Stimulated activated CD8-positive, alpha-beta memory T cell treated with anti-CD3 and anti-CD28 coated beads, Interleukin-7, amount 100 ng/mL, for 4 hours (primary cell): Measurements from ENCODE around the gene ENTREP1.
"Not testable (repeated sequence)": the region's sequence is repeated elsewhere in the genome, so short reads cannot be mapped to it uniquely, and the experiment has no call there.

ENCODE experiments used
- DNase-seq, 2 donors: peaks; one replicate each; pipeline ENCODE4 v3.0.0-alpha.2; 2020; ENCODE audit warnings: low read depth in 2 of 2

Gene ENTREP1, protein sequence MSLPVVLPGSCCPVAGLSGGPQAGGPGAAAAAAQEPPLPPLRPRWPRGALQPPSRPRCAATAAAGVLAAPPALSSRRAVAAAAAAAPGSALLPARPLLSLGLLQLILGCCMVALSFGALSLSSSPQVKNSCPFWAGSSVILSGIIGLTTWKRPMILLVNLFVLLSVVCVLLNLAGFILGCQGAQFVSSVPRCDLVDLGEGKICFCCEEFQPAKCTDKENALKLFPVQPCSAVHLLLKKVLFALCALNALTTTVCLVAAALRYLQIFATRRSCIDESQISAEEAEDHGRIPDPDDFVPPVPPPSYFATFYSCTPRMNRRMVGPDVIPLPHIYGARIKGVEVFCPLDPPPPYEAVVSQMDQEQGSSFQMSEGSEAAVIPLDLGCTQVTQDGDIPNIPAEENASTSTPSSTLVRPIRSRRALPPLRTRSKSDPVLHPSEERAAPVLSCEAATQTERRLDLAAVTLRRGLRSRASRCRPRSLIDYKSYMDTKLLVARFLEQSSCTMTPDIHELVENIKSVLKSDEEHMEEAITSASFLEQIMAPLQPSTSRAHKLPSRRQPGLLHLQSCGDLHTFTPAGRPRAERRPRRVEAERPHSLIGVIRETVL

DNA sequence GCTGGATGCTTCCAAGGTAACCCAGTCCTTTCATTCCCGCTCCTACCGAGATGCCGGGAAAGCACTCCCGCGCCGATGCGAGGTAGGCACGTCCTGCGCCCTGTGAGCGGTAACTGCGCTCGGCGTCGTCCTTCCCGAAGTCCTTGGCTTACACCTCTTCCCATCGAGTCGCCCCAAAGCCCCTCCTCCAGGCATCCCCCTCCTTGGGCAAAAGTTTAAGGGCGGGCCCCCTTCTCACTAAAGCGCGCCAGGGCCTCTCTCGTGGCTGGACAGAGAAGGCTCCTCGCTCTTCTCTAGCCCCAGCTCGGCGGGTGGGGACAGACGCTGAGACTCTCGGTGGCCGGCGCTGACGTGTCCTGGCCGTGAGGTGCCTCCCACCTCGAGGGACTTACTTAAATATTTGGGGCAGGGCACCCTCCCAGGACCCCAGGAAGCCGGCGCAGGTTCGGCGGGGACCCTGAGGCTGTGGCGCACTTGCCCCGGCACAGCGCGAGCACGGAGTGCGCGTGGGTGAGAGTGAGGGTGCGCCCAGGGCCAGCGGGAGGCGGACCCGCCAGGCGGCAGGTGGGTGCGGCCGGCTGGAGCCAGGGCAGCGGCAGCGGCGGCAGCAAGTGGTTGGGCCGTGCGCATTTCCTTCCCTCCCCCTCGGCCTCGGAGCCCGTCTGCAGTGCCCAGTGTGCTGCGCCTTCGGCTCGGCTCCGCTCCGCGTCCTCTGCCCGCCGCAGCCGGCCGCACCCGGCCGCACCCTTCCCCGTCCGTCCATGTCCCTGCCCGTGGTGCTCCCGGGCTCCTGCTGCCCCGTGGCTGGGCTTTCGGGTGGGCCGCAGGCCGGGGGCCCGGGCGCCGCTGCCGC lies at the start of gene ENTREP1:
ENTREP1 (plus strand) TSS at position 667 of the 853 bp plus-strand sequence; CDS start at position 762, 95 bp downstream.
- DNase-seq = no peak

DNA sequence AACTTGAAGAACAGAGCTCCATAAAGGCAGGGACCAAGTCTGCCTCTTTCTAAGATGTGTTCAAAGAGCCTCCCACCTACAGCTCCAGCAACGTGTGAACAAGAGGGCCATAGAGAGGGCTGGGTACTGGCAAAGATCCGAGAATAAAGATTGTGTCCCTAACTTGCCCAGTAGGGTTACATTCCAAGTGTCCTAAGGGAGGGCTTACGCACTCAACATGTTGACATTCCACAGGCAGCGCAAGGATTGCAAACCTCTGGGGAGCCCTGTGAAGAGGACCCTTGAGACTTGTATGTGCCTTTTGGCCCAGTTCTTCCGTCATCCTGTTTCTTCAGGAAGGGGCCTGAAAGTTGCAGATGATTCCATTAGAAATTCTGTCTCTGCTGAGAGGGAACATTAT lies 48.2 kb upstream of the ENTREP1 start:
- no peak for DNase-seq

DNA sequence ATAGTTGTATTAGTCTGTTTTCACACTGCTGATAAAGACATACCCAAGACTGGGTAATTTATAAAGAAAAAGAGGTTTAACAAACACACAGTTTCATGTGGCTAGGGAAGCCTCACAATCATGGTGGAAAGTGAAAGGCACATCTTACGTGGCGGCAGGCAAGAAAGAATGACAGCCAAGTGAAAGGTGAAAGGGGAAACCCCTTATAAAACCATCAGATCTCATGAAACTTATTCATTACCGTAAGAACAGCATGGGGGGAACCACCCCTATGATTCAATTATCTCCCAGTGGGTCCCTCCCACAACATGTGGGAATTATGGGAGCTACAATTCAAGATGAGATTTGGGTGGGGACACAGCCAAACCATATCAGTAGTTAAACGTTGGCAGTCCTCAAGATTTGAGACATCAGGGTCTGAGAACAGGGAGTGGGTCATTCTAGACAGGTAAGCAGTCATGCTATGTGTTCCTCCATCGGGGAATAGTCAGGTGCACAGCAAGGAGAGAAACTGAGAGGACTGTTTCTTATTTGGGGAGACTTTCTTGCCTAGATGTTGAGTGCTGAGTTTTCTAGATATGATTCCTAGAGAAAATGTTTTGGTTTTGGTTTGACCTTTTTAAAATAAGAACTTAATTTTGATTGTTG lies 45.8 kb upstream of the ENTREP1 start:
- DNase-seq = no peak

DNA sequence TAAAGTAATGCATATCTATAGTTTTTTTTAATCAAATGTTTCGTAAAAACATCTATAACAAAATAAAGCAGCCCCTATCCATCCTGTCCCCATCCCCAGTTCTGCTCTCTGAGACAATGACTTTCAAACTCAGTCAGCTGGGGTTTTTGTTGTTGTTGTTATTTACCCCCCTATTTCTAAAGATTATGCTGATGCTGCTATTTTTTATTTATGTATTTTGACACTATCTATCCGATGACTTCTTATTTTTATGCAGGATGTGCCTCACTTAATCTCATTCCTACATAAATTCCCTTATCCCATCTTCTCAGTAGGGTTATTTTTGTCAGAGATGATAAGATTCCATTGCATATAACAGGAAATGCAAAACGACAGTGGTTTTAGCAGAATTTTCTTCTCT lies 45.3 kb upstream of the ENTREP1 start:
- no peak for DNase-seq

DNA sequence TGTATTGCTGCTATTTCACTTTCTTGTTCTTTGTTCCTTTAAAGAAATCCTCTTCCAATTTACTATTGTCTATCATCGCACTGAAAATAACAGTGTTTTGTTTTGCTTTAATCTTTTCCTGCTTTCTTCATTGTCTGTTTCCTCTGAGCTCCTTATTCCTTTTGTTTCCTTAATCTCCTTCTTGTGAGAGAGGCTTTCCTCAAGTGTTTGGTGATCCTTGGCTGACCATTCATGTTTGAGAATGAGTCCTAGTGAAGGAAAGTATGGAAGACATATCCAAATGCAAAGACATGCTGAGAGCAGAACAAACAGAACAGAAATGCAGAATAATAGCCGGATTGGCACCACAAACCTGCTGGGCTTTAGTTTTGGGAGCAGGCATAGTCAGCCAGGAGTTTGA lies 42.0 kb upstream of the ENTREP1 start:
- DNase-seq = no peak

DNA sequence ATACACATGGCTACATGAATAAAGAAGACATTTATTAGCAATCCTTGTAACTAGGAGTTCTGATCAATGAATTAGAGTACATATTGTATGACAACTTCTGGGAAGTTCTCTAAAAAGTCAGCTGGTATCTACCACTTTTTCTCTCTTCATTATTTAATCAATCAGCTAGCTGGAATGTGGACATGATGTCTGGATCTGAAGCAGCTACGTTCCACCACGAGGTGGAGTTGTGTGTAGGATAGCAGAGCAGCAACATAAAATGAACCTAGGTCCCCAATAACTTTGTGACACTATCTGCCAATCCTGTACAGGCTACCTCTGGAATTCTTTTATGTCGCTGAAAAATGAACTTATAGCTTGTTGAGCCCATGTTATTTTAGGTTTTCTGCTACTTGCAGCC lies 32.9 kb upstream of the ENTREP1 start:
- DNase-seq = no peak

DNA sequence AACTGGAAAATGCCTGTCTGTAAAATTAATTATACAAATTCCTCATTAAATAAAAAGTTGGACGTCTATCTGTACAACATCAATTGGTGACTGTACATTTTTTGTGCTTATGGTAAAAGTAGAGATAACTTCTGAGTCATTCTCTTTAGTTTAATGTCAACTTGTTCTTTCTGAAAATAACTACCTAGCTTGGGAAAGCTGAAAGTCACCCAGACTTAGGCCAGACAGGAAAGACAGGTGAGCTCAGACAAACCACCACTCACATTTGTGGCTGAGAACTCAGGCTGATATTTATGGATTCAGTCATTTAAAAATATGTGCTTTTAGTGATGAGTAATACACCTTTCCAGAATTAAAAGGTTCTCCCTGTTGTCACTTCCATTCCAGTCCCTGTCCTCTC lies 31.9 kb upstream of the ENTREP1 start:
- DNase-seq = no peak

DNA sequence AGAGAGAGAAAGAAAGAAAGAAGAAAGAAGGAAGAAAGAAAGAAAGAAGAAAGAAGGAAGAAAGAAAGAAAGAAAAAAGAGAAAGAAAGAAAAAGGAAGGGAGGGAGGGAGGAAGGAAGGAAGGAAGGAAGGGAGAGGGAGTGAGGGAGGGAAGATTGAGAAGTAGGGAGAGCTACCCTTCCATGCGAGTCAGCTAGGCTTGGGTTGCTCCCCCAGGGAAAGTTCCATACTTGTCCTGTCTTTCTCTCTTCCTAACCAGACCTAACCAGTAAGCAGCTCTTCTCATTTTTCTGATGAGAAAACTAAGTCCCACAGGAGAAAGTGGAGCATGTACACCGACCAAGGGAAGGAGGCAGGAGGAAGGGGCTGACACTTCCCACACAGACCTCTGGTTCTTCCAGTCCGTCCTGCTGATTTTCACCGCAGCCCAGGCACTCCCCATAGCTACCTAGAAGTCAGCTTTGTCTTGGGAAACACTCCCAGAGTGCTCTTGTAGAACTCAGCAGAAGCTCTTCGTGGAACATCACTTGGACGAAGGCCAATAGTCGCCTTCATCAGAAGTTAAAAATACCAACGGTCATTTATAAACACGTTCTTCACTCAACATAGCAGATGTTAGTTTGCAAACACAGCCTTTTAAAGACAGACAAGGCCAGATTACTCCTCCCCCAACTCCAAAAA lies 29.0 kb upstream of the ENTREP1 start:
- no peak for DNase-seq

DNA sequence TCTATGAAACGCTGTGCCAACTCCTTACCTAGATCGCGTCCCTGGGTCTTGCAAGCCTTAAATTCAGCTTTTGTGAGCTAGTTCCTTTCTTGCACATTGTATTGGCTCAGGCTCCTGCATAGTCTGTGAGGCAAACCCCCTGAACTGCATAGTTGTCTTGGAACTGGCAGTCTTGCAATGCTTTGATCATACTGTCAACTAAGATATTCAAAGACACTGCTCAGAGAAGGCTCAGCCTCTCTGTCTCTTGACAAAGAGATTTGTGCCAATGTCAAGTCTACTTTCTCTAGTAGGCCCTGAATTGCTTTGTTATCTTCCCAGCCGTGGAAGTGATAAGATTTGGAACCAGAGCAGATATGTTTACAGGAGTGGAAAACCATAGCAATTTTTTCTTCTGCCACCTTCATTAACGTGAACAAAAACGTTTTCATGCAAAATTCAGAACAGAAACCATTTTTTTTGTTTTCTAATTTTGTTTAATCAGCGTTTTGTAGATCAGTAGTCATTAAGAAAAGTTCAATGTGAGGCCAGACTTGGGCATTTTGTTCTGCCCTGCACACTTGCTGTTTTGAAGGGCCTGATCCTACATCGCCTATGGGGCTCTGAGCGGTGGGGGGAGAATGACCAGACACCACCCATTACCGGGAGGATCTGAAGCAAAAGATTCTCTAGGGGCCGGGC lies 27.6 kb upstream of the ENTREP1 start:
- no peak for DNase-seq

DNA sequence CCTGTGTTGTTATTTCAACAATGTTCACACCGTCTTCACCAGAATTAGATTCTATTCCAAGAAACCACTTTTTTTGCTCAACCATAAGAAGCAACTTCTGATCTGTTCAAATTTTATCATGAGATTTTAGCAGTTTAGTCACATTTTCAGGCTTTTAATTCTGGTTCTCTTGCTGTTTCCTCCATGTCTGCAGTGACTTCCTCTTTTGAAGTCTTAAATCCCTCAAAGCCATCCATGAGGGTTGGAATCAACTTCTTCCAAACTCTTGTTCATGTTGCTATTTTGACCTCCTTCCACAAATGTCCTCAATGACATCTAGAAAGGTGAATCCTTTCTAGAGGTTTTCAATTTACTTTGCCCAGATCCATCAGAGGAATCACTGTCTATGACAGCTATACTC lies 25.7 kb upstream of the ENTREP1 start:
- DNase-seq = no peak

DNA sequence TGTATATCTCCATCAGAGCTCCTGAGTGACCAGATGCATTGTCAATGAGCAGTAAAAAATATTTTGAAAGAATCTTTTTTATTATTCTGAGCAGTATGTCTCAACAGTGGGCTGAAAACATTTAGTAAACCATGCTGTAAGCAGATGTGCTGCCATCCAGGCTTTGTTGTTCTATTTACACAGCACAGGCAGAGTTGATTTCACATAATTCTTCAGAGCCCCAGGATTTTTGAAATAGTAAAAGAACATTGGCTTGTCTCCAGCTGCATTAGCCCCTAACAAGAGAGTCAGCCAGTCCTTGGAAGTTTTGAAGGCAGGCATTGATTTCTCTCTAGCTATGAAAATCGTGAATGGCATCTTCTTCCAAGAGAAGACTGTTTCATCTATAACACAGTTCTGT lies 25.2 kb upstream of the ENTREP1 start:
- no peak for DNase-seq

DNA sequence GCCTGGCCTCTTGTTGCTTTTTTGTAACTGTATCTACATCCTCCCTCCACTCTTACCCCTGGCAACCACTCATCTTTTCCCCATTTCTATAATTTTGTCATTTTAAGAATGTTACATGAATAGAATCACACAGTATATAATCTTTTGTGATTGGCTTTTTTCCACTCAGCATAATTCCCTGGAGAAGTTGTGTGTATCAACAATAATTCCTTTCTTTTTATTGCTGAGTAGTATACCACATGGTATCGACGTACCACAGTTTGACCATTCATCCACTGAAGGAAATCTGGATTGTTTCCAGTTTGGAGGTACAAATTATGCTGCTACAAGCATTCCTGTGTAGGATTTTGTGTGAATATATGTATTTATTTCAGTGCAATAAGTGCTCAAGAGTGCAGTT lies 21.7 kb upstream of the ENTREP1 start:
- no peak for DNase-seq

DNA sequence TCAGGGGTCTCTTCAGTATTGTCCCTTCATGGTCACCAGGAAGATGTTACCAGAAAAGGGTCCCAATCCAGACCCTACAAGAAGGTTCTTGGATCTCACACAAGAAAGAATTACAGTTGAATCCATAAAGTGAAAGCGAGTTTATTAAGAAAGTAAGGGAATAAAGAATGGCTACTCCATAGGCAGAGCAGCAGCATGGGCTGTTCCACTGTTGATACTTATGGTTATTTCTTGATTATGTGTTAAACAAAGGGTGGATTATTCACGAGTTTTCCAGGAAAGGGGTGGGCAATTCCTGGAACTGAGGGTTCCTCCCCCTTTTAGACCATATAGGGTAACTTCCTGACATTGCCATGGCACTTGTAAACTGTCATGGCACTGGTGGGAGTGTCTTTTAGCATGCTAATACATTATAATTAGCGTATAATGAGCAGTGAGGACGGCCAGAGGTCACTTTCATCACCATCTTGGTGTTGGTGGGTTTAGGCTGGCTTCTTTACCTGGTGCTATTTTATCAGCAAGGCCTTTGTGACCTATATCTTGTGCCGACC lies 18.0 kb upstream of the ENTREP1 start:
- not testable (repeated sequence) for DNase-seq

DNA sequence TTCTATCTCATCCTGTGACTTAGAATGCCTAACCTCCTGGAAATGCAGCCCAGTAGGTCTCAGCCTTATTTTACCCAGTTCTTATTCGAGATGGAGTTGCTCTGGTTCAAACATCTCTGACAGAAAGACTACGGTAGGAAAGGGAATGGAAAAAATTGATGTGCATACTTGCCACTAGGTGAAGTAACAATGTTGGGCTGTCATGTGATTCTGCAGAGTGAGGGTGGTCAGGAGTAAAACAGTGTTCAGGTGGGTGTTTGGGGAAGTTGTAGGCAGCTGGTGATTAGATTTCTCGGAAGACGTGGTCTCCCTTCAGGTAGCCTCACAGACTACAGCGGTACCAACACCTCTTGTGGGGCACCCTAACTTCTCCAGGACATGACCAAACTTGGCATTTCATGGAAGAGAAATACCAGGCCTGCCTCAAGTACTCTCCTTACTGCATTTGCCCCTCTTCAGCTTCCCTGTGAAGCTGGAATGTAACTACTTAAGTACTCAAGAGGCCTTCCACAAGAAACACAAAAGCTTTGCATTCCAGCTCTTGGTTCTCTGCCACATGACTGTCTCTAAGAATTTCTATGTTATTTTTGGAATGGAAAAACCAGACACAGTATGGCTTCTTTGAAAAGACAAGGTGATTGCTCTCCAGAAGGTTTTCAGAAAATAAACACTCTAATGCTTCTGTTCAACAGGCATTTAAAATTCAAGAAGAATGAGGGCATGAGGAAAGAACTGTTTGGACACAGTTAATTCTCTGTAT lies 17.4 kb upstream of the ENTREP1 start:
- no peak for DNase-seq

DNA sequence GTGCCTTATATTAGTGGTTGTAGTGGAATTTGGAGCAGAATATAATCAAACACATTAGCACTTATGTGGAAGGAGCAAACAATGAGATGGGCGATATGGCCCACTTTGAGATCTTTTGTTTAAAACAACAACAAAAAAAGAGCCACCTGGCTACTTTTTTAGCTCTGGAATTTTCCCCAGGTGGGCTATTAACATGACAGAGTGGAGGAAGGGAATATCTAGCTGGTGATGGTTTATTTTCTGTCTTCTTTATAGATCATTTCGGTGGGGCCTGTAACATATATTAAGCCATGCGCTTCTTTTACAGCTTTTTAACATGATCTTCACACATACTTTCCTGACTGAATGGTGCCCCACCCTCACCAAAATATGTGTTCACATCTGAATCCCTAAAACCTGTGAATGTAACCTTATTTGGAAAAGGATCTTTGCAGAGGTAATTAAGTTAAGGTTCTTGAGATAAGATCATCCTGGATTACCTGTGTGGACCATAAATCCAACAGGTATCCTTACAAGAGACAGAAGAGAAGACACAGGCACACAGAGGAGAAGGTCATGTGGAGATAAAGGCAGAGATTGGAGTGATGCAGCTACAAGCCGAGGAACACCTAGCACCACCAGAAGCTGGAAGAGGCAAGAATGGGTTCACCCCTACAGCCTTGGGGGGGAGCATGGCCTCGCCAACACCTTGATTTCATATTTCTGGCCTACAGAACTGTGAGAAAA lies 16.6 kb upstream of the ENTREP1 start:
- no peak for DNase-seq

DNA sequence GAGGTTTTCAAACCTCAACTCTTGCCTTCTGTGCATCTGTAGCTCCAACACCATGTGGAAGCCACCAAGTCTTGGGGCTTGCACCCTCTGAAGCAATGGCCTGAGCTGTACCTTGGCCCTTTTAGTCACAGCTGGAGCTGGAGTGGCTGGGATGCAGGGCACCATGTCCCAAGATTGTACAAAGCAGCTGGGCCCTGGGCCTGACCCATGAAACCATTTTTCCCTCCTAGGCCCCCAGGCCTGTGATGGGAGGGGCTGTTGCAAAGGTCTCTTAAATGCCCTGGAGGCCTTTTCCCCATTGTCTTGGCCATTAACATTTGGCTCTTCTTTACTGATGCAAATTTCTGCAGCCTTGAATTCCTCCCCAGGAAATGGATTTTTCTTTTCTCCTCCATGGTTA lies 11.8 kb upstream of the ENTREP1 start:
- DNase-seq = no peak

DNA sequence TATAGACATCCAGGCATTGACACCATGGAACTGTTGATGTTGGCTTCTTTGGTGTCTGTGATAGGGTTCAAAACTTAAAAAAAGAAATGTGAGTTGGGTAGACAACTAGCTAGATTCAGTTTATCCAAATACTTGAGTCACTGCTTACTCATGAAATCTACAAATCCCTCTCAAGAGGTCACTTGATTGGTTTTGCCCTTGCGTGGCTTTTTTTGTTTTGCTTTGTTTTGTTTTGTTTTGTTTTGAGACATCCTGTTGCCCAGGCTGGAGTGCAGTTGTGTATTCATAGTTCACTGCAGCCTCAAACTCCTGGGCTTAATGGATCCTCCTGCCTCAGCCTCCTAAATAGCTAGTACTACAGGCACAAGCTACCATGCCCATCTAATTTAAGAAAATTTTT lies 10.5 kb upstream of the ENTREP1 start:
- DNase-seq = no peak

DNA sequence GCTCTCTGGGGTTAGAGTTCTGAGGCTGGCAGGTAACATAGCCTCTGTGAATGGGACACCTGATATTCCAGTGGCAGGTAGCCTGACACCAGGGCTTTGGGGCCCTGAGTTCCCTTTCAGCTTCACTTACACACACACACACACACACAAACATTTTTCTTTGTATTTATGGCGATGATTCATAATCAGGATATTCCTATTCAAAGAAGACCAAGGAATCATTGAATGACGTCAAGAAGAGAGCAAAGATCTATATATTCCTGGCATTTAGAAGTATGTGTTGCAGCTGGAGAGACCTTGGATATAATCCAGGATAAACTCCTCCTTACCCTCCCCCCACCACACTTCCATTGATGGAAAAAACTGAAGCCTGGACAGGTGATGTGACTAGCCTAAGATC lies 7.9 kb upstream of the ENTREP1 start:
- DNase-seq = no peak

DNA sequence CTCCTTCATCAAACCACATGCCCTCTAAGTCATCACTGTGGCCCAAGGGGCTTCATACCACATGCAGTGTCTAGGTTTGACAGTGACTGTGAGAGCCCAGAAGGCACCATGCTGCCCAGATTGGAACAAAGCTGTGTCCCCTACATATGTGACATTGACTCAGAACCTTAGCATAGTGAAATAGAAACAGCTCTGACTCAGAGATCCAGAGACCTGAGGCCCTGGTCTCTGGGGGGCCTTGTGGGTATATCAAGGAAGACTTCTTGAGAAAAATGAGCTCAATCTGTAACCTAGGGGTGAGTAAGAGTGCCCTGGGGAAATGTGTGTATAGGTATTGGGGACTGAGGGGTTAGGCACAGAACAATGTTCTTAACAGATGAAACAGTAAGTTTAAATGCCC lies 7.1 kb upstream of the ENTREP1 start:
- no peak for DNase-seq
